Esophagus squamous epithelium (tissue), 5 donors: ENCODE measurements around the gene C18orf63. TPM values are rescaled to one million over a fixed set of nuclear protein-coding genes. Genes with fewer than 3 reads are reported as not detected.

Source experiments
- DNase-seq: peaks from one replicate; lab custom pipeline; 2025; lab: John Stamatoyannopoulos, UW
- H3K27ac ChIP-seq, 4 donors: fragments of 200-600 bp; sonication (generic); one replicate each; pipeline ENCODE4 v1.5.1; 2016 to 2019; ENCODE audit warnings: mild to moderate bottlenecking in 1 of 4
- H3K27me3 ChIP-seq, 4 donors: fragments of 200-600 bp; sonication (generic); 1 replicate in 3 of 4; 2 replicates in 1 of 4; pipeline versions ENCODE4 v1.5.1 to v1.6.0; 2017 to 2021; ENCODE audit warnings: antibody characterized with exemption in 1 of 4
- H3K36me3 ChIP-seq, 3 donors: fragments of 200-600 bp; sonication (generic); one replicate each; pipeline ENCODE4 v1.5.1; 2016 to 2019
- H3K4me1 ChIP-seq, 3 donors: fragments of 200-600 bp; sonication (generic); one replicate each; pipeline ENCODE4 v1.5.1; 2017 to 2019
- H3K4me3 ChIP-seq, 4 donors: fragments of 200-600 bp; sonication (generic); 1 replicate in 3 of 4; 2 replicates in 1 of 4; pipeline ENCODE4 v1.5.1; 2016 to 2019; ENCODE audit warnings: mild to moderate bottlenecking in 2 of 4, moderate library complexity in 1 of 4
- H3K9me3 ChIP-seq, 3 donors: fragments of 200-600 bp; sonication (generic); one replicate each; pipeline ENCODE4 v1.5.1; 2016 to 2019
- CTCF ChIP-seq, 6 experiments: fragments of 450-650 bp in 4 of 6; fragments of 200-600 bp in 2 of 6; sonication (generic) in 2 of 6; IDR thresholded peaks; one replicate each; pipeline ENCODE4 v1.5.1; 2016 to 2019; ENCODE audit warnings: antibody characterized with exemption in 6 of 6, mild to moderate bottlenecking in 4 of 6, moderate library complexity in 4 of 6
- POLR2A ChIP-seq, 4 donors: fragments of 450-650 bp; IDR thresholded peaks; one replicate each; pipeline ENCODE4 v1.6.1; 2017; ENCODE audit warnings: antibody characterized with exemption in 4 of 4, mild to moderate bottlenecking in 4 of 4, moderate library complexity in 3 of 4
- WGBS, 2 donors: methylation state at CpG; one replicate each; pipeline ENCODE4 v1.1.5; 2018; 5-methylcytosine and 5-hydroxymethylcytosine counted together
- intact Hi-C: fragments of 100-400 bp; cut with DNase I; formaldehyde crosslinking; loops from one replicate; pipeline ENCODE4 v1.15.0; 2022
- total RNA-seq, 4 donors: library from RNA; depleted of rRNA; stranded (reverse); fragments of >200 nt; gene quantifications; one replicate each; pipeline ENCODE4 v1.1.0, GENCODE V29; 2016
- donor health status: DM: yes; HTN: yes; CAD: no.

The C18orf63 gene
- total RNA-seq, 4 donors from 2014 or later: not detected

GRCh38 chr18:74328206-74328605, 12.6 kb downstream of the C18orf63 start:
- Histone ChIP-seq H3K4me1 (no peaks in the 10 kb centered on the region), H3K27ac (no peak overlapping the region), H3K36me3 (no peaks in the 10 kb centered on the region), H3K4me3 (no peak overlapping the region), H3K9me3 (no peaks in the 10 kb centered on the region), H3K27me3 (no peaks in the 10 kb centered on the region)
- no peak for DNase-seq
- TF ChIP-seq POLR2A (IDR thresholded peaks at IDR 0.05): no peak
- TF ChIP-seq CTCF (IDR thresholded peaks at IDR 0.05): no peak
- intact Hi-C loops: no loop called here
- 64 to 90% methylated on average over 1 to 2 of the region's 2 CpGs for WGBS, 2 donors

- Histone ChIP-seq H3K27ac (no peak overlapping the region), H3K4me3 (no peak overlapping the region), H3K27me3 (no peaks in the 10 kb centered on the region), H3K36me3 (no peaks in the 10 kb centered on the region), H3K9me3 (no peaks in the 10 kb centered on the region), H3K4me1 (no peaks in the 10 kb centered on the region)
- 47 to 72% methylated on average over 1 of the region's 1 CpG for WGBS, 2 donors
- intact Hi-C loops: no loop called here
- TF ChIP-seq POLR2A (IDR thresholded peaks at IDR 0.05): no peak
- TF ChIP-seq CTCF (IDR thresholded peaks at IDR 0.05): no peak
- DNase-seq: no peak
Observed at GRCh38 chr18:74329688-74330205, 14.1 kb downstream of the C18orf63 start.

- no peak overlapping the region for H3K4me3 ChIP-seq
- H3K27ac ChIP-seq: no peak overlapping the region
- WGBS, 2 donors: 50 to 78% methylated on average over 2 of the region's 2 CpGs
- H3K4me1 ChIP-seq: no peaks in the 10 kb centered on the region
- H3K27me3 ChIP-seq: no peaks in the 10 kb centered on the region
- H3K36me3 ChIP-seq: no peaks in the 10 kb centered on the region
- DNase-seq: no peak
- no peaks in the 10 kb centered on the region for H3K9me3 ChIP-seq
- TF ChIP-seq POLR2A (IDR thresholded peaks at IDR 0.05): no peak
- TF ChIP-seq CTCF (IDR thresholded peaks at IDR 0.05): peak in 2 of 6 experiments; percentile 16 to 34
- intact Hi-C loops: no loop called here
Observed at GRCh38 chr18:74331404-74331803, 15.8 kb downstream of the C18orf63 start.

- intact Hi-C loops: no loop called here
- Histone ChIP-seq H3K4me1 (no peaks in the 10 kb centered on the region), H3K27ac (no peak overlapping the region), H3K9me3 (no peaks in the 10 kb centered on the region), H3K36me3 (no peaks in the 10 kb centered on the region), H3K27me3 (no peaks in the 10 kb centered on the region), H3K4me3 (no peak overlapping the region)
- no peak for DNase-seq
- TF ChIP-seq CTCF (IDR thresholded peaks at IDR 0.05): no peak
- no peak for TF ChIP-seq POLR2A (IDR thresholded peaks at IDR 0.05)
- WGBS, 2 donors: 33 to 38% methylated on average over 1 of the region's 1 CpG
Observed at GRCh38 chr18:74333091-74333490, 17.5 kb downstream of the C18orf63 start.

GRCh38 chr18:74334242-74334893, 18.7 kb downstream of the C18orf63 start:
- Histone ChIP-seq H3K27me3 (no peaks in the 10 kb centered on the region), H3K36me3 (no peaks in the 10 kb centered on the region), H3K4me1 (no peaks in the 10 kb centered on the region), H3K27ac (no peak overlapping the region), H3K9me3 (no peaks in the 10 kb centered on the region), H3K4me3 (no peak overlapping the region)
- intact Hi-C loops: no loop called here
- TF ChIP-seq POLR2A (IDR thresholded peaks at IDR 0.05) (no peak), CTCF (IDR thresholded peaks at IDR 0.05) (no peak)
- DNase-seq: no peak
